ENCODE data around the gene PPP2R5C. TPM values are rescaled to one million over a fixed set of nuclear protein-coding genes. Genes with fewer than 3 reads are reported as not detected.

The PPP2R5C gene
- total and polyA plus RNA-seq, 2 donors (not counting 3 experiments of a cell fraction or from before 2014, with no cell fraction given) = 42.6 to 83.6 TPM

DNA sequence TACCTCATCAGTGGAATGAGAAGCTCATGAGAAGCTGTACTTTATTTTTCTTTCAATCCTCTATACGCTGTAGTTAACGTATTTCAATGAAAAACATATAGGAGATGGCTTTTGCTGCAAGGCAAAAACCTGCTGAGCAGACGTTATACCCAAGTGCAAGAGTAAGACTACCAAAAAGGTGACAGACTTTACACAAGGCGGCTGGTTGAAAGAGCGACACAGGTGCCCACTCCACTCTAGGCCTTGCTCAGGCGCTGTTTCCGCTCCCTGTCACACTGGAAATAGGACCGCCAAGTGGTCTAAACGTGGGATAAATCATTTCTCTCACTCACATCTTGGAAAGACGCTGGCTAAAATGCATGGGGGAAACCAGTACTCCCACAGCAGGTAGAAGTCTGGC is 54.5 kb downstream of the PPP2R5C start:
- no peak overlapping the region for H3K27ac ChIP-seq (ENCODE audit: insufficient read depth, low read depth, low read length)
- dilution Hi-C loops (cut with MboI; ENCODE audit: extremely low pct_ligation_motif_present, low sequenced_read_pairs) (no loop called here), intact Hi-C loops (cut with micrococcal nuclease) (no loop called here)
- H3K36me3 ChIP-seq (ENCODE audit: control insufficient read depth in 2 of 2, extremely low read depth in 1 of 2, insufficient read depth in 2 of 2, low read length in 2 of 2) = peaks cover 0 to 2% of the 10 kb centered on the region in 2 experiments
- H4K20me1 ChIP-seq (replicated peaks; ENCODE audit: control insufficient read depth, extremely low read depth, insufficient read depth, low read length) = peaks cover 4% of the 10 kb centered on the region
- no peak overlapping the region for H3K4me2 ChIP-seq (ENCODE audit: insufficient read depth, low read length)
- H3K9me3 ChIP-seq (replicated peaks; ENCODE audit: control insufficient read depth, insufficient read depth, low read length) = no peaks in the 10 kb centered on the region
- no TSS peak for BruUV-seq (replicated peaks)
- no peak overlapping the region for H3K4me3 ChIP-seq (replicated peaks in 1 of 3; ENCODE audit: insufficient read depth in 1 of 3, low read depth in 1 of 3, low read length in 3 of 3)
- no peak overlapping the region for H3K9ac ChIP-seq (replicated peaks; ENCODE audit: extremely low read depth, insufficient read depth, low read length)
- H3K27me3 ChIP-seq (ENCODE audit: control insufficient read depth in 2 of 2, insufficient read depth in 2 of 2, low read length in 2 of 2) = no peaks in the 10 kb centered on the region
- ChIA-PET CTCF (no interaction called here), POLR2A (no interaction called here)
- peaks cover 10% of the 10 kb centered on the region for H3K4me1 ChIP-seq (ENCODE audit: control insufficient read depth, extremely low read depth, insufficient read depth, low read length)
- H2AFZ ChIP-seq (ENCODE audit: low read depth, low read length) = no peak overlapping the region
- TF ChIP-seq MYC (IDR thresholded peaks at IDR 0.05; ENCODE audit: low read depth, low read length) (no peak), GATA2 (IDR thresholded peaks at IDR 0.05; ENCODE audit: insufficient read depth, insufficient read length, low read depth, low read length) (no peak), POLR2A (IDR thresholded peaks at IDR 0.05; ENCODE audit: low read depth, low read length) (no peak), POLR2AphosphoS5 (IDR thresholded peaks at IDR 0.05; ENCODE audit: insufficient read depth, low read depth, low read length) (no peak), EZH2 (IDR thresholded peaks at IDR 0.05; ENCODE audit: borderline replicate concordance, low read depth, low read length, severe bottlenecking) (no peak), JUN (IDR thresholded peaks at IDR 0.05; ENCODE audit: borderline replicate concordance, insufficient read depth, insufficient read length, low read depth) (no peak), FOS (IDR thresholded peaks at IDR 0.05; ENCODE audit: borderline replicate concordance, insufficient read depth, low read length) (no peak)
- TF ChIP-seq, protein P1, sequence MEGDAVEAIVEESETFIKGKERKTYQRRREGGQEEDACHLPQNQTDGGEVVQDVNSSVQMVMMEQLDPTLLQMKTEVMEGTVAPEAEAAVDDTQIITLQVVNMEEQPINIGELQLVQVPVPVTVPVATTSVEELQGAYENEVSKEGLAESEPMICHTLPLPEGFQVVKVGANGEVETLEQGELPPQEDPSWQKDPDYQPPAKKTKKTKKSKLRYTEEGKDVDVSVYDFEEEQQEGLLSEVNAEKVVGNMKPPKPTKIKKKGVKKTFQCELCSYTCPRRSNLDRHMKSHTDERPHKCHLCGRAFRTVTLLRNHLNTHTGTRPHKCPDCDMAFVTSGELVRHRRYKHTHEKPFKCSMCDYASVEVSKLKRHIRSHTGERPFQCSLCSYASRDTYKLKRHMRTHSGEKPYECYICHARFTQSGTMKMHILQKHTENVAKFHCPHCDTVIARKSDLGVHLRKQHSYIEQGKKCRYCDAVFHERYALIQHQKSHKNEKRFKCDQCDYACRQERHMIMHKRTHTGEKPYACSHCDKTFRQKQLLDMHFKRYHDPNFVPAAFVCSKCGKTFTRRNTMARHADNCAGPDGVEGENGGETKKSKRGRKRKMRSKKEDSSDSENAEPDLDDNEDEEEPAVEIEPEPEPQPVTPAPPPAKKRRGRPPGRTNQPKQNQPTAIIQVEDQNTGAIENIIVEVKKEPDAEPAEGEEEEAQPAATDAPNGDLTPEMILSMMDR (IDR thresholded peaks at IDR 0.05; ENCODE audit: extremely low read depth in 1 of 2, insufficient read depth in 1 of 2, low read depth in 1 of 2, low read length in 2 of 2) = no peak
- TF ChIP-seq, protein P2, sequence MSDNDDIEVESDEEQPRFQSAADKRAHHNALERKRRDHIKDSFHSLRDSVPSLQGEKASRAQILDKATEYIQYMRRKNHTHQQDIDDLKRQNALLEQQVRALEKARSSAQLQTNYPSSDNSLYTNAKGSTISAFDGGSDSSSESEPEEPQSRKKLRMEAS (IDR thresholded peaks at IDR 0.05; ENCODE audit: insufficient read depth, insufficient read length) = no peak
- no peaks in the 10 kb centered on the region for H3K9me1 ChIP-seq (replicated peaks; ENCODE audit: control insufficient read depth, extremely low read depth, insufficient read depth, low read length)
- DNase-seq (ENCODE audit: low read depth, low spot score) = no peak
- FAIRE-seq = no peak
- peaks cover 88% of the 10 kb centered on the region for H3K79me2 ChIP-seq (ENCODE audit: control insufficient read depth, insufficient read depth, low read length)
